Liver (tissue), 3 donors: ENCODE measurements around the gene GALNTL6.
"Not testable (repeated sequence)": the region's sequence is repeated elsewhere in the genome, so short reads cannot be mapped to it uniquely, and the experiment has no call there.

Experiments used
- ATF3 ChIP-seq: IDR thresholded peaks from 2 replicates; pipeline ENCODE4 v1.6.1; 2016; ENCODE audit warnings: antibody characterized with exemption
- EGR1 ChIP-seq, 2 donors: IDR thresholded peaks; 2 replicates each; pipeline ENCODE4 v1.6.1; 2016 to 2018; ENCODE audit warnings: antibody characterized with exemption in 2 of 2, low read depth in 2 of 2
- GABPA ChIP-seq, 2 donors: IDR thresholded peaks in 1 of 2; conservative IDR thresholded peaks in 1 of 2; 2 replicates each; pipeline ENCODE4 v1.6.1; 2016; ENCODE audit warnings: antibody characterized with exemption in 2 of 2, mild to moderate bottlenecking in 1 of 2, moderate library complexity in 1 of 2
- JUND ChIP-seq, 2 donors: IDR thresholded peaks; 2 replicates each; pipeline ENCODE4 v1.6.1; 2016; ENCODE audit warnings: antibody characterized with exemption in 2 of 2
- RAD21 ChIP-seq, 2 donors: IDR thresholded peaks; 2 replicates each; pipeline ENCODE4 v1.6.1; 2016; ENCODE audit warnings: antibody characterized with exemption in 2 of 2, mild to moderate bottlenecking in 2 of 2
- SP1 ChIP-seq: IDR thresholded peaks from 2 replicates; pipeline ENCODE4 v1.6.1; 2018; ENCODE audit warnings: antibody characterized with exemption, mild to moderate bottlenecking
- TAF1 ChIP-seq: conservative IDR thresholded peaks from 2 replicates; pipeline ENCODE4 v1.6.1; 2016; ENCODE audit warnings: antibody characterized with exemption, mild to moderate bottlenecking
- YY1 ChIP-seq: IDR thresholded peaks from 2 replicates; pipeline ENCODE4 v1.6.1; 2016; ENCODE audit warnings: antibody characterized with exemption, mild to moderate bottlenecking
- ZBTB33 ChIP-seq: IDR thresholded peaks from 2 replicates; pipeline ENCODE4 v1.6.1; 2016; ENCODE audit warnings: antibody characterized with exemption
- TF ChIP-seq, protein P1 (sequence below): fragments of 150-350 bp; IDR thresholded peaks from 2 replicates; pipeline ENCODE4 v1.5.1; 2017; ENCODE audit warnings: improper control_type of control experiment, low read depth, low read length; ENCODE audit not compliant: missing input control
- TF ChIP-seq, protein P2 (sequence below): IDR thresholded peaks from 2 replicates; pipeline ENCODE4 v1.6.1; 2016; ENCODE audit warnings: antibody characterized with exemption
- donor health status: healthy.
- donor health status: healthy.

DNA sequence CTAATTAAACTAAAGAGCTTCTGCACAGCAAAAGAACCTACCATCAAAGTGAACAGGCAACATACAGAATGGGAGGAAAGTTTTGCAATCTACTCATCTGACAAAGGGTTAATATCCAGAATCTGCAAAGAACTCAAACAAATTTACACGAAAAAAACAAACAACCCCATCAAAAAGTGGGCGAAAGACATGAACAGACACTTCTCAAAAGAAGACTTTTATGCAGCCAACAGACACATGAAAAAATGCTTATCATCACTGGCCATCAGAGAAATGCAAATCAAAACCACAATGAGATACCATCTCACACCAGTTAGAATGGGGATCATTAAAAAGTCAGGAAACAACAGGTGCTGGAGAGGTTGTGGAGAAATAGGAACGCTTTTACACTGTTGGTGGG is 1104.2 kb downstream of the GALNTL6 start:
- TF ChIP-seq, protein P1, sequence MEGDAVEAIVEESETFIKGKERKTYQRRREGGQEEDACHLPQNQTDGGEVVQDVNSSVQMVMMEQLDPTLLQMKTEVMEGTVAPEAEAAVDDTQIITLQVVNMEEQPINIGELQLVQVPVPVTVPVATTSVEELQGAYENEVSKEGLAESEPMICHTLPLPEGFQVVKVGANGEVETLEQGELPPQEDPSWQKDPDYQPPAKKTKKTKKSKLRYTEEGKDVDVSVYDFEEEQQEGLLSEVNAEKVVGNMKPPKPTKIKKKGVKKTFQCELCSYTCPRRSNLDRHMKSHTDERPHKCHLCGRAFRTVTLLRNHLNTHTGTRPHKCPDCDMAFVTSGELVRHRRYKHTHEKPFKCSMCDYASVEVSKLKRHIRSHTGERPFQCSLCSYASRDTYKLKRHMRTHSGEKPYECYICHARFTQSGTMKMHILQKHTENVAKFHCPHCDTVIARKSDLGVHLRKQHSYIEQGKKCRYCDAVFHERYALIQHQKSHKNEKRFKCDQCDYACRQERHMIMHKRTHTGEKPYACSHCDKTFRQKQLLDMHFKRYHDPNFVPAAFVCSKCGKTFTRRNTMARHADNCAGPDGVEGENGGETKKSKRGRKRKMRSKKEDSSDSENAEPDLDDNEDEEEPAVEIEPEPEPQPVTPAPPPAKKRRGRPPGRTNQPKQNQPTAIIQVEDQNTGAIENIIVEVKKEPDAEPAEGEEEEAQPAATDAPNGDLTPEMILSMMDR = not testable (repeated sequence)
- TF ChIP-seq, protein P2, sequence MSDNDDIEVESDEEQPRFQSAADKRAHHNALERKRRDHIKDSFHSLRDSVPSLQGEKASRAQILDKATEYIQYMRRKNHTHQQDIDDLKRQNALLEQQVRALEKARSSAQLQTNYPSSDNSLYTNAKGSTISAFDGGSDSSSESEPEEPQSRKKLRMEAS = not testable (repeated sequence)
- not testable (repeated sequence) for TF ChIP-seq YY1; RAD21 (IDR thresholded peaks at IDR 0.05); TAF1; JUND (IDR thresholded peaks at IDR 0.05); ZBTB33; EGR1 (IDR thresholded peaks at IDR 0.05; ENCODE audit: low read depth in 2 of 2); SP1; ATF3; GABPA (IDR thresholded peaks at IDR 0.05 in 1 of 2, conservative IDR thresholded peaks at IDR 0.05 in 1 of 2)
